HepG2 (cell line): ENCODE data around the gene BCL7A. TPM values are rescaled to one million over a fixed set of nuclear protein-coding genes. Genes with fewer than 3 reads are reported as not detected.

Experiments used
- CHCHD3 ChIP-seq: sonication (generic); formaldehyde crosslinking; IDR thresholded peaks from 2 replicates; pipeline ENCODE4 v1.8.0; 2022; ENCODE audit warnings: mild to moderate bottlenecking, missing genetic modification reagents, moderate library complexity
- HHEX ChIP-seq: IDR thresholded peaks from 2 replicates; pipeline ENCODE4 v1.6.1; 2016; ENCODE audit warnings: control low read depth
- ZBTB20 ChIP-seq: sonication (generic); formaldehyde crosslinking; IDR thresholded peaks from 2 replicates; pipeline ENCODE4 v1.8.1; 2023; ENCODE audit warnings: missing genetic modification reagents, low read depth, mild to moderate bottlenecking, borderline replicate concordance
- ZNF282 ChIP-seq: fragments of 450-650 bp; IDR thresholded peaks from 2 replicates; pipeline ENCODE4 v1.6.1; 2018; ENCODE audit not compliant: partially characterized antibody
- ZNF644 ChIP-seq: IDR thresholded peaks from 2 replicates; pipeline ENCODE4 v1.6.1; 2016; ENCODE audit warnings: low read depth
- ZNF720 ChIP-seq: sonication (generic); formaldehyde crosslinking; IDR thresholded peaks from 2 replicates; pipeline ENCODE4 v1.4.0; 2020; ENCODE audit warnings: missing genetic modification reagents
- polyA plus RNA-seq, 8 experiments: library from polyadenylated mRNA; depleted of rRNA in 3 of 8; stranded (reverse) in 7 of 8; unstranded in 1 of 8; fragments of >200 nt; fragmentation: Illumina TruSeq in 4 of 8; extraction: Trizol in 4 of 8; gene quantifications; 2 replicates each; pipeline versions ENCODE4 v1.2.1 to v1.2.3, GENCODE V29; 2011 to 2016; ENCODE audit warnings: low read depth in 4 of 8, missing spikeins in 1 of 8, mixed read lengths in 1 of 8; ENCODE audit not compliant: insufficient read depth in 1 of 8
- total RNA-seq, 5 experiments: library from RNA; depleted of rRNA; stranded (reverse); fragments of >200 nt; fragmentation: Illumina TruSeq; extraction: Trizol; gene quantifications; 2 replicates each; pipeline ENCODE4 v1.2.3, GENCODE V29; 2016; ENCODE audit warnings: low read depth in 1 of 5
- TF ChIP-seq, protein P1 (sequence below): sonication (generic); formaldehyde crosslinking; IDR thresholded peaks from 2 replicates; pipeline ENCODE4 v1.4.0; 2020; ENCODE audit warnings: mild to moderate bottlenecking, missing genetic modification reagents
- TF ChIP-seq, protein P2 (sequence below): sonication (generic); formaldehyde crosslinking; IDR thresholded peaks from 2 replicates; pipeline ENCODE4 v1.5.1; 2020; ENCODE audit warnings: mild to moderate bottlenecking, moderate library complexity, missing genetic modification reagents
- TF ChIP-seq, protein P3 (sequence below): sonication (generic); formaldehyde crosslinking; IDR thresholded peaks from 2 replicates; pipeline ENCODE4 v1.5.1; 2020; ENCODE audit warnings: mild to moderate bottlenecking, missing genetic modification reagents, moderate library complexity
- TF ChIP-seq, protein P4 (sequence below): sonication (generic); formaldehyde crosslinking; IDR thresholded peaks from 2 replicates; pipeline ENCODE4 v1.8.1; 2022; ENCODE audit warnings: mild to moderate bottlenecking, missing genetic modification reagents
- TF ChIP-seq, protein P5 (sequence below): sonication (generic); formaldehyde crosslinking; IDR thresholded peaks from 2 replicates; pipeline ENCODE4 v1.4.0; 2020; ENCODE audit warnings: missing genetic modification reagents
- TF ChIP-seq, protein P6 (sequence below): sonication (generic); formaldehyde crosslinking; IDR thresholded peaks from 2 replicates; pipeline ENCODE4 v1.9.0; 2021; ENCODE audit warnings: mild to moderate bottlenecking, missing genetic modification reagents

BCL7A gene
- total and polyA plus RNA-seq, 2 of the 13 experiments (the other 11 are each of a cell fraction or from before 2014, with no cell fraction given) = 4.1 to 6.2 TPM

DNA sequence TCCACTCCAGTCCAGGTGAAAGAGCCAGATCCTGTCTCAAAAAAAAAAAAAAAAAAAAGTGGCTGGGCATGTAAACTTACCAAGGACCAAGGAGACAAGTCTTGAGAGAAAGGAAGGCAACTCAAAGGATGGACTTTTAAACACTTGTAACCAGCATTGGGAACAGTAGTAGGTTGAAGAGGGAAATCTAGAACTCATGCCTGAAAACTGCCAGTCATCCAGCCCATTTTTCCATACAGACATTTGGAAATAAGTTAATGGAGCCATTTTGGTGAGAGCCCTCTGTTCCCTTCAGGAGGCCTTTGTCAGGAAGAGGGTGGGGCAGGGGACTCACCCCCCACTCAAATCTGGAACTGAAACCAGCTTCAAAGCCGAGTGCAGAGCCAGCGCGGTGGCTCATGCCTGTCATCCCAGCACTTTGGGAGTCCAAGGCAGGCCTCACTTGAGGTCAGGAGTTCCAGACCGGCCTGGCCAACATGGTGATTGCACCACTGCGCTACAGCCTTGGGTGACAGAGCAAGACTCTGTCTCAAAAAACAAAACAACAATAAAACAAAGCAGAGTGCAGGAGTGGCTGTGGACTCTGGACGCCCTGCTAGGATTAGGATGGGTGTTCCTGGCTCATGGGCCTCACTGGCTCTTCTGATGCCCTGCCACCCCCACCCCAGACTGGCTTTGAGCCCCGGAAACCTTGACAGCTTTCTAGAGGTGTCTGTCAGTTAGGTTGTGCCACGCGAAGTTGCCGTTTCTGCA, 55.2 kb downstream of the BCL7A start (continued):
- TF ChIP-seq, protein P1, sequence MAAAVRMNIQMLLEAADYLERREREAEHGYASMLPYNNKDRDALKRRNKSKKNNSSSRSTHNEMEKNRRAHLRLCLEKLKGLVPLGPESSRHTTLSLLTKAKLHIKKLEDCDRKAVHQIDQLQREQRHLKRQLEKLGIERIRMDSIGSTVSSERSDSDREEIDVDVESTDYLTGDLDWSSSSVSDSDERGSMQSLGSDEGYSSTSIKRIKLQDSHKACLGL (CRISPR knock-in tag) = peak; percentile 28; the same call in 1 of the 2 replicates
- TF ChIP-seq HHEX (CRISPR knock-in tag) (no peak), ZBTB20 (no peak), ZNF720 (no peak), ZNF282 (no peak), CHCHD3 (no peak), ZNF644 (CRISPR knock-in tag) (0 out of 2 replicates have a peak, but pooled peaks have one; percentile 9)
- TF ChIP-seq, protein P2, sequence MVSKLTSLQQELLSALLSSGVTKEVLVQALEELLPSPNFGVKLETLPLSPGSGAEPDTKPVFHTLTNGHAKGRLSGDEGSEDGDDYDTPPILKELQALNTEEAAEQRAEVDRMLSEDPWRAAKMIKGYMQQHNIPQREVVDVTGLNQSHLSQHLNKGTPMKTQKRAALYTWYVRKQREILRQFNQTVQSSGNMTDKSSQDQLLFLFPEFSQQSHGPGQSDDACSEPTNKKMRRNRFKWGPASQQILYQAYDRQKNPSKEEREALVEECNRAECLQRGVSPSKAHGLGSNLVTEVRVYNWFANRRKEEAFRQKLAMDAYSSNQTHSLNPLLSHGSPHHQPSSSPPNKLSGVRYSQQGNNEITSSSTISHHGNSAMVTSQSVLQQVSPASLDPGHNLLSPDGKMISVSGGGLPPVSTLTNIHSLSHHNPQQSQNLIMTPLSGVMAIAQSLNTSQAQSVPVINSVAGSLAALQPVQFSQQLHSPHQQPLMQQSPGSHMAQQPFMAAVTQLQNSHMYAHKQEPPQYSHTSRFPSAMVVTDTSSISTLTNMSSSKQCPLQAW (CRISPR knock-in tag) = 0 out of 2 replicates have a peak, but pooled peaks have one; percentile 25
- TF ChIP-seq, protein P3, sequence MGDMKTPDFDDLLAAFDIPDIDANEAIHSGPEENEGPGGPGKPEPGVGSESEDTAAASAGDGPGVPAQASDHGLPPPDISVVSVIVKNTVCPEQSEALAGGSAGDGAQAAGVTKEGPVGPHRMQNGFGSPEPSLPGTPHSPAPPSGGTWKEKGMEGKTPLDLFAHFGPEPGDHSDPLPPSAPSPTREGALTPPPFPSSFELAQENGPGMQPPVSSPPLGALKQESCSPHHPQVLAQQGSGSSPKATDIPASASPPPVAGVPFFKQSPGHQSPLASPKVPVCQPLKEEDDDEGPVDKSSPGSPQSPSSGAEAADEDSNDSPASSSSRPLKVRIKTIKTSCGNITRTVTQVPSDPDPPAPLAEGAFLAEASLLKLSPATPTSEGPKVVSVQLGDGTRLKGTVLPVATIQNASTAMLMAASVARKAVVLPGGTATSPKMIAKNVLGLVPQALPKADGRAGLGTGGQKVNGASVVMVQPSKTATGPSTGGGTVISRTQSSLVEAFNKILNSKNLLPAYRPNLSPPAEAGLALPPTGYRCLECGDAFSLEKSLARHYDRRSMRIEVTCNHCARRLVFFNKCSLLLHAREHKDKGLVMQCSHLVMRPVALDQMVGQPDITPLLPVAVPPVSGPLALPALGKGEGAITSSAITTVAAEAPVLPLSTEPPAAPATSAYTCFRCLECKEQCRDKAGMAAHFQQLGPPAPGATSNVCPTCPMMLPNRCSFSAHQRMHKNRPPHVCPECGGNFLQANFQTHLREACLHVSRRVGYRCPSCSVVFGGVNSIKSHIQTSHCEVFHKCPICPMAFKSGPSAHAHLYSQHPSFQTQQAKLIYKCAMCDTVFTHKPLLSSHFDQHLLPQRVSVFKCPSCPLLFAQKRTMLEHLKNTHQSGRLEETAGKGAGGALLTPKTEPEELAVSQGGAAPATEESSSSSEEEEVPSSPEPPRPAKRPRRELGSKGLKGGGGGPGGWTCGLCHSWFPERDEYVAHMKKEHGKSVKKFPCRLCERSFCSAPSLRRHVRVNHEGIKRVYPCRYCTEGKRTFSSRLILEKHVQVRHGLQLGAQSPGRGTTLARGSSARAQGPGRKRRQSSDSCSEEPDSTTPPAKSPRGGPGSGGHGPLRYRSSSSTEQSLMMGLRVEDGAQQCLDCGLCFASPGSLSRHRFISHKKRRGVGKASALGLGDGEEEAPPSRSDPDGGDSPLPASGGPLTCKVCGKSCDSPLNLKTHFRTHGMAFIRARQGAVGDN (CRISPR knock-in tag) = peak; percentile 44
- TF ChIP-seq, protein P4, sequence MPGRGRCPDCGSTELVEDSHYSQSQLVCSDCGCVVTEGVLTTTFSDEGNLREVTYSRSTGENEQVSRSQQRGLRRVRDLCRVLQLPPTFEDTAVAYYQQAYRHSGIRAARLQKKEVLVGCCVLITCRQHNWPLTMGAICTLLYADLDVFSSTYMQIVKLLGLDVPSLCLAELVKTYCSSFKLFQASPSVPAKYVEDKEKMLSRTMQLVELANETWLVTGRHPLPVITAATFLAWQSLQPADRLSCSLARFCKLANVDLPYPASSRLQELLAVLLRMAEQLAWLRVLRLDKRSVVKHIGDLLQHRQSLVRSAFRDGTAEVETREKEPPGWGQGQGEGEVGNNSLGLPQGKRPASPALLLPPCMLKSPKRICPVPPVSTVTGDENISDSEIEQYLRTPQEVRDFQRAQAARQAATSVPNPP (CRISPR knock-in tag) = no peak
- TF ChIP-seq, protein P5, sequence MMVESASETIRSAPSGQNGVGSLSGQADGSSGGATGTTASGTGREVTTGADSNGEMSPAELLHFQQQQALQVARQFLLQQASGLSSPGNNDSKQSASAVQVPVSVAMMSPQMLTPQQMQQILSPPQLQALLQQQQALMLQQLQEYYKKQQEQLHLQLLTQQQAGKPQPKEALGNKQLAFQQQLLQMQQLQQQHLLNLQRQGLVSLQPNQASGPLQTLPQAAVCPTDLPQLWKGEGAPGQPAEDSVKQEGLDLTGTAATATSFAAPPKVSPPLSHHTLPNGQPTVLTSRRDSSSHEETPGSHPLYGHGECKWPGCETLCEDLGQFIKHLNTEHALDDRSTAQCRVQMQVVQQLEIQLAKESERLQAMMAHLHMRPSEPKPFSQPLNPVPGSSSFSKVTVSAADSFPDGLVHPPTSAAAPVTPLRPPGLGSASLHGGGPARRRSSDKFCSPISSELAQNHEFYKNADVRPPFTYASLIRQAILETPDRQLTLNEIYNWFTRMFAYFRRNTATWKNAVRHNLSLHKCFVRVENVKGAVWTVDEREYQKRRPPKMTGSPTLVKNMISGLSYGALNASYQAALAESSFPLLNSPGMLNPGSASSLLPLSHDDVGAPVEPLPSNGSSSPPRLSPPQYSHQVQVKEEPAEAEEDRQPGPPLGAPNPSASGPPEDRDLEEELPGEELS = peak; percentile 59
- TF ChIP-seq, protein P6, sequence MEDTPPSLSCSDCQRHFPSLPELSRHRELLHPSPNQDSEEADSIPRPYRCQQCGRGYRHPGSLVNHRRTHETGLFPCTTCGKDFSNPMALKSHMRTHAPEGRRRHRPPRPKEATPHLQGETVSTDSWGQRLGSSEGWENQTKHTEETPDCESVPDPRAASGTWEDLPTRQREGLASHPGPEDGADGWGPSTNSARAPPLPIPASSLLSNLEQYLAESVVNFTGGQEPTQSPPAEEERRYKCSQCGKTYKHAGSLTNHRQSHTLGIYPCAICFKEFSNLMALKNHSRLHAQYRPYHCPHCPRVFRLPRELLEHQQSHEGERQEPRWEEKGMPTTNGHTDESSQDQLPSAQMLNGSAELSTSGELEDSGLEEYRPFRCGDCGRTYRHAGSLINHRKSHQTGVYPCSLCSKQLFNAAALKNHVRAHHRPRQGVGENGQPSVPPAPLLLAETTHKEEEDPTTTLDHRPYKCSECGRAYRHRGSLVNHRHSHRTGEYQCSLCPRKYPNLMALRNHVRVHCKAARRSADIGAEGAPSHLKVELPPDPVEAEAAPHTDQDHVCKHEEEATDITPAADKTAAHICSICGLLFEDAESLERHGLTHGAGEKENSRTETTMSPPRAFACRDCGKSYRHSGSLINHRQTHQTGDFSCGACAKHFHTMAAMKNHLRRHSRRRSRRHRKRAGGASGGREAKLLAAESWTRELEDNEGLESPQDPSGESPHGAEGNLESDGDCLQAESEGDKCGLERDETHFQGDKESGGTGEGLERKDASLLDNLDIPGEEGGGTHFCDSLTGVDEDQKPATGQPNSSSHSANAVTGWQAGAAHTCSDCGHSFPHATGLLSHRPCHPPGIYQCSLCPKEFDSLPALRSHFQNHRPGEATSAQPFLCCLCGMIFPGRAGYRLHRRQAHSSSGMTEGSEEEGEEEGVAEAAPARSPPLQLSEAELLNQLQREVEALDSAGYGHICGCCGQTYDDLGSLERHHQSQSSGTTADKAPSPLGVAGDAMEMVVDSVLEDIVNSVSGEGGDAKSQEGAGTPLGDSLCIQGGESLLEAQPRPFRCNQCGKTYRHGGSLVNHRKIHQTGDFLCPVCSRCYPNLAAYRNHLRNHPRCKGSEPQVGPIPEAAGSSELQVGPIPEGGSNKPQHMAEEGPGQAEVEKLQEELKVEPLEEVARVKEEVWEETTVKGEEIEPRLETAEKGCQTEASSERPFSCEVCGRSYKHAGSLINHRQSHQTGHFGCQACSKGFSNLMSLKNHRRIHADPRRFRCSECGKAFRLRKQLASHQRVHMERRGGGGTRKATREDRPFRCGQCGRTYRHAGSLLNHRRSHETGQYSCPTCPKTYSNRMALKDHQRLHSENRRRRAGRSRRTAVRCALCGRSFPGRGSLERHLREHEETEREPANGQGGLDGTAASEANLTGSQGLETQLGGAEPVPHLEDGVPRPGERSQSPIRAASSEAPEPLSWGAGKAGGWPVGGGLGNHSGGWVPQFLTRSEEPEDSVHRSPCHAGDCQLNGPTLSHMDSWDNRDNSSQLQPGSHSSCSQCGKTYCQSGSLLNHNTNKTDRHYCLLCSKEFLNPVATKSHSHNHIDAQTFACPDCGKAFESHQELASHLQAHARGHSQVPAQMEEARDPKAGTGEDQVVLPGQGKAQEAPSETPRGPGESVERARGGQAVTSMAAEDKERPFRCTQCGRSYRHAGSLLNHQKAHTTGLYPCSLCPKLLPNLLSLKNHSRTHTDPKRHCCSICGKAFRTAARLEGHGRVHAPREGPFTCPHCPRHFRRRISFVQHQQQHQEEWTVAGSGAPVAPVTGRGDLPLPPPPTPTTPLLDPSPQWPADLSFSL (CRISPR knock-in tag) = no peak
